ENCODE results near the gene ZNF530. TPM values are rescaled to one million over a fixed set of nuclear protein-coding genes. Genes with fewer than 3 reads are reported as not detected.

Gene ZNF530
- total and polyA plus RNA-seq, 9 of the 15 experiments (the other 6 are each of a cell fraction or from before 2014, with no cell fraction given): 0.28 to 5.9 (median 4.0) TPM

DNA sequence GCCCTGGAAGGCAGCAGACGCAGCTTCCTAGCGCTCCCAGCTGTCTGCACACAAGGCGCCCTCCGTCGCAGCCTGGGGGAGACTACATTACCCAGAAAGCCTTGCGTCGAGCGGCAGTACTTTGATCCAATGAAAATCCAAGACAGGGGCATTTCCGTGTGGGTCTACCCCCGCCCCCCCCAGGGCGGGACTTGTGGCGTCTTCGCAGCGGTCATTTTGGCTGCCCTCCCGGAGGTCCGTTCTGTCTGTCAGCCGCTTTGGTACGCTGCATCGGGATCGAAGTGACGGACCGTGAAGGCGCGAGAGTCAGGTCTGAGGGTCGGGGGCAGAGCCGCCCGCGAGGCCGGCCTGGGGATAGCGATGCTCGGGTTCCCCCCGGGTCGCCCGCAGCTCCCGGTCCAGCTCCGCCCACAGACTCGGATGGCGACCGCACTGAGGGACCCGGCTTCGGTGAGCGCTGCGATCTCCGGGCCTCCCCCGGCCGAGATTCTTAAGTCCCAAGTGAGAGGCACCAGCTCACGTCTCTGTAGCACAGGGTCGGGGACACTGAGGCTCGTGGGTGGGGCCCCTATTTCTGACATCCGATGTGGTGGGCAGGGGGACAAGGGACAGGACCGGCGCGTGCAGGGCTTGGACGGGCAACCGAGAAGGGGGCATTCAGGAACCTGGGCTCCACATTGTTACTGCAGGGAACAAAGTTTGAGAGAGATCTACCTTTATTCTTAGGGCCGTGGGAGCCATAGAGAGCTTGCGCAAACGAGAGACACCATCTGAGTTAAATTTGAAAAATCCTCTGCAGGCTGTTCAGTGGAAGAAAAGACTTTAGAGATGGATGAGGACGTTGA is 33.5 kb downstream of the ZNF530 start, which contains the start of gene ZNF211:
Gene ZNF211 (plus strand): TSS at position 182 of the 845 bp plus-strand sequence. CDS start 179 bp downstream, at position 361.
- peak; percentile 93 to 96 (median 94) for DNase-seq (ENCODE audit: extremely low read depth in 1 of 4, low spot score in 3 of 4)
- Histone ChIP-seq H3K4me1 (replicated peaks in 1 of 2; ENCODE audit: control insufficient read depth in 2 of 2, insufficient read depth in 2 of 2, low read length in 2 of 2) (peaks cover 6 to 11% of the 10 kb centered on the region in 2 experiments; a peak in 4 of 5 replicates), H3K27me3 (ENCODE audit: control insufficient read depth in 2 of 2, insufficient read depth in 2 of 2, low read length in 2 of 2) (no peaks in the 10 kb centered on the region), H3K4me3 (peak within 1 kb of the TSS; percentile 63), H3K9me3 (replicated peaks; ENCODE audit: control insufficient read depth, insufficient read depth, low read depth, low read length) (peaks cover 12% of the 10 kb centered on the region), H2AFZ (ENCODE audit: low read depth, low read length) (peak within 1 kb of the TSS; percentile 95), H4K20me1 (replicated peaks; ENCODE audit: control insufficient read depth, insufficient read depth, low read length) (no peaks in the 10 kb centered on the region), H3K36me3 (ENCODE audit: control insufficient read depth, insufficient read depth, low read length) (peaks cover 6% of the 10 kb centered on the region; the same call in 2 of the 3 replicates), H3K27ac (ENCODE audit: extremely low read depth, low read depth, low read length) (0 out of 3 replicates have a peak within 1 kb of the TSS, but pooled peaks have one; percentile 32), H3K9me1 (ENCODE audit: control insufficient read depth, insufficient read depth, low read length) (no peaks in the 10 kb centered on the region), H3K4me2 (ENCODE audit: insufficient read depth, low read length) (peak within 1 kb of the TSS; percentile 90), H3K9ac (ENCODE audit: insufficient read depth in 1 of 2, low read depth in 2 of 2, low read length in 2 of 2) (peak within 1 kb of the TSS; percentile 56 to 90), H3K79me2 (ENCODE audit: control insufficient read depth, insufficient read depth, low read length) (no peaks in the 10 kb centered on the region)
- ChIA-PET POLR2A (interaction anchor here (0.6 to 1.0 kb wide), 5 partner anchors 11 to 1543 kb away, joined by 3 read pairs; partner anchors contain the start of gene ZNF552), CTCF (ENCODE audit: low intra/inter-chr PET ratio) (no interaction called here)
- FAIRE-seq: peak; percentile 95
- WGBS (ENCODE audit: insufficient coverage, low coverage, missing lambda C conversion rate): 2% methylated on average over 50 of the region's 59 CpGs
- BruUV-seq (replicated peaks): no TSS peak
- ATAC-seq: peak; percentile 100
- in situ Hi-C loops (cut with MboI) (no loop called here), intact Hi-C loops (cut with micrococcal nuclease) (no loop called here)
- TF ChIP-seq CEBPG (CRISPR knock-in tag; IDR thresholded peaks at IDR 0.05) (no peak), CEBPG (tag; conservative IDR thresholded peaks at IDR 0.05 in 1 of 2, IDR thresholded peaks at IDR 0.05 in 1 of 2) (peak in 1 of 2 experiments; percentile 17; a peak in 1 of 4 replicates), MTA3 (IDR thresholded peaks at IDR 0.05; ENCODE audit: borderline replicate concordance) (peak; percentile 46; the same call in 1 of the 2 replicates), ZNF551 (CRISPR knock-in tag; IDR thresholded peaks at IDR 0.05) (no peak), GABPB1 (CRISPR knock-in tag; IDR thresholded peaks at IDR 0.05) (peak; percentile 93), ATF7 (IDR thresholded peaks at IDR 0.05) (peak; percentile 59; the same call in 1 of the 2 replicates), ZNF778 (CRISPR knock-in tag; IDR thresholded peaks at IDR 0.05) (no peak), L3MBTL2 (IDR thresholded peaks at IDR 0.05) (peak; percentile 58), NFIC (IDR thresholded peaks at IDR 0.05) (peak; percentile 80), CREM (IDR thresholded peaks at IDR 0.05; ENCODE audit: low read depth) (peak; percentile 85), RBM25 (IDR thresholded peaks at IDR 0.05; ENCODE audit: low read depth, low read length, severe bottlenecking) (peak; percentile 62), ZNF143 (CRISPR knock-in tag; IDR thresholded peaks at IDR 0.05) (peak; percentile 91), HDAC1 (IDR thresholded peaks at IDR 0.05) (peak in 1 of 2 experiments; percentile 32; a peak in 1 of 4 replicates)
- TF ChIP-seq, protein P1, sequence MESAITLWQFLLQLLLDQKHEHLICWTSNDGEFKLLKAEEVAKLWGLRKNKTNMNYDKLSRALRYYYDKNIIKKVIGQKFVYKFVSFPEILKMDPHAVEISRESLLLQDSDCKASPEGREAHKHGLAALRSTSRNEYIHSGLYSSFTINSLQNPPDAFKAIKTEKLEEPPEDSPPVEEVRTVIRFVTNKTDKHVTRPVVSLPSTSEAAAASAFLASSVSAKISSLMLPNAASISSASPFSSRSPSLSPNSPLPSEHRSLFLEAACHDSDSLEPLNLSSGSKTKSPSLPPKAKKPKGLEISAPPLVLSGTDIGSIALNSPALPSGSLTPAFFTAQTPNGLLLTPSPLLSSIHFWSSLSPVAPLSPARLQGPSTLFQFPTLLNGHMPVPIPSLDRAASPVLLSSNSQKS (CRISPR knock-in tag; IDR thresholded peaks at IDR 0.05): no peak
- TF ChIP-seq, protein P2, sequence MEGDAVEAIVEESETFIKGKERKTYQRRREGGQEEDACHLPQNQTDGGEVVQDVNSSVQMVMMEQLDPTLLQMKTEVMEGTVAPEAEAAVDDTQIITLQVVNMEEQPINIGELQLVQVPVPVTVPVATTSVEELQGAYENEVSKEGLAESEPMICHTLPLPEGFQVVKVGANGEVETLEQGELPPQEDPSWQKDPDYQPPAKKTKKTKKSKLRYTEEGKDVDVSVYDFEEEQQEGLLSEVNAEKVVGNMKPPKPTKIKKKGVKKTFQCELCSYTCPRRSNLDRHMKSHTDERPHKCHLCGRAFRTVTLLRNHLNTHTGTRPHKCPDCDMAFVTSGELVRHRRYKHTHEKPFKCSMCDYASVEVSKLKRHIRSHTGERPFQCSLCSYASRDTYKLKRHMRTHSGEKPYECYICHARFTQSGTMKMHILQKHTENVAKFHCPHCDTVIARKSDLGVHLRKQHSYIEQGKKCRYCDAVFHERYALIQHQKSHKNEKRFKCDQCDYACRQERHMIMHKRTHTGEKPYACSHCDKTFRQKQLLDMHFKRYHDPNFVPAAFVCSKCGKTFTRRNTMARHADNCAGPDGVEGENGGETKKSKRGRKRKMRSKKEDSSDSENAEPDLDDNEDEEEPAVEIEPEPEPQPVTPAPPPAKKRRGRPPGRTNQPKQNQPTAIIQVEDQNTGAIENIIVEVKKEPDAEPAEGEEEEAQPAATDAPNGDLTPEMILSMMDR (IDR thresholded peaks at IDR 0.05 in 2 of 3, conservative IDR thresholded peaks at IDR 0.05 in 1 of 3; ENCODE audit: insufficient read depth in 2 of 3, low read depth in 1 of 3, low read length in 3 of 3): 0 out of 6 replicates have a peak, but pooled peaks of 1 of the 3 experiments have one; percentile 18
- TF ChIP-seq, protein P3, sequence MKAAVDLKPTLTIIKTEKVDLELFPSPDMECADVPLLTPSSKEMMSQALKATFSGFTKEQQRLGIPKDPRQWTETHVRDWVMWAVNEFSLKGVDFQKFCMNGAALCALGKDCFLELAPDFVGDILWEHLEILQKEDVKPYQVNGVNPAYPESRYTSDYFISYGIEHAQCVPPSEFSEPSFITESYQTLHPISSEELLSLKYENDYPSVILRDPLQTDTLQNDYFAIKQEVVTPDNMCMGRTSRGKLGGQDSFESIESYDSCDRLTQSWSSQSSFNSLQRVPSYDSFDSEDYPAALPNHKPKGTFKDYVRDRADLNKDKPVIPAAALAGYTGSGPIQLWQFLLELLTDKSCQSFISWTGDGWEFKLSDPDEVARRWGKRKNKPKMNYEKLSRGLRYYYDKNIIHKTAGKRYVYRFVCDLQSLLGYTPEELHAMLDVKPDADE (conservative IDR thresholded peaks at IDR 0.05; ENCODE audit: control insufficient read depth, low read depth, low read length): peak; percentile 86

Data from K562 (cell line).